NOMO-1 treated with dmso at 0.1 percent for 144 hours (cell line): Measurements from ENCODE around the gene OSBPL7.

Experiments
- DNase-seq: peaks from one replicate; lab custom pipeline; 2025; ENCODE audit not compliant: unreplicated experiment; lab: John Stamatoyannopoulos, UW

The OSBPL7 gene

DNA sequence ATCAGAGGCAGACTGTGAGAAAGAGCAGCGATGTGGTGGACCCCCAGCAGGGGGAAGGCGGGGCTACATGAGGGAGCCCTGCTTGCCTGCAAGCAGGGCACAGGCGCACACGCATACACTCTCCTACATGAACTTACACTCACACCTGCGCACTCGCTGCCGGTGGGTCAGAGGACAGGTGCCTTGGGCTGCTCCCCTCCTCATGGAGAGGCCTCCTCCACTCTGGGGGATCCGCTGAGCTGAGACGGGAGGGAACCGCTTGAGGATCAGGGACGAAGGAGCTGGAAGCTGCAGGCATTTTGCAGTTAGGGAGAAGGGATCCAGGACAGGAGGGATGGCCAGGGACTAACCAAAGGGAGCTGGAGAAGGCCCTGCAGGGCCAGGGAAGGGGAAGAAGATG, 14.2 kb downstream of the OSBPL7 start:
- no peak for DNase-seq

DNA sequence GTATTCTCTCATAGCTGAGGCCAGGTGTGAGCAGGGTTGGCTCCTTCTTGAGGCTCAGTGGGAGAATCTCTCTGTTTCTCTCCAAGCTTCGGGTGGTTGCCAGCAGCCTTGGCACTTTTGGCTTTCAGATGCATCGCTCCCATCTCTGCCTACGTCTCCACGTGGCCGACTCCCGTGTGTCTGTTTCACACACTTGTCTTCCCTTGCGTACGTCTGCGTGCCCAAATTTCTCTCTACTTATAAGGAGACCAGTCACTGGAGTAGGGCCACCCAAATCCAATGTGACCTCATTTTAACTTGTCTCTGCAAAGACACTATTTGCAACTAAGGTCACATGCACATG, 14.7 kb downstream of the OSBPL7 start:
- DNase-seq: no peak

DNA sequence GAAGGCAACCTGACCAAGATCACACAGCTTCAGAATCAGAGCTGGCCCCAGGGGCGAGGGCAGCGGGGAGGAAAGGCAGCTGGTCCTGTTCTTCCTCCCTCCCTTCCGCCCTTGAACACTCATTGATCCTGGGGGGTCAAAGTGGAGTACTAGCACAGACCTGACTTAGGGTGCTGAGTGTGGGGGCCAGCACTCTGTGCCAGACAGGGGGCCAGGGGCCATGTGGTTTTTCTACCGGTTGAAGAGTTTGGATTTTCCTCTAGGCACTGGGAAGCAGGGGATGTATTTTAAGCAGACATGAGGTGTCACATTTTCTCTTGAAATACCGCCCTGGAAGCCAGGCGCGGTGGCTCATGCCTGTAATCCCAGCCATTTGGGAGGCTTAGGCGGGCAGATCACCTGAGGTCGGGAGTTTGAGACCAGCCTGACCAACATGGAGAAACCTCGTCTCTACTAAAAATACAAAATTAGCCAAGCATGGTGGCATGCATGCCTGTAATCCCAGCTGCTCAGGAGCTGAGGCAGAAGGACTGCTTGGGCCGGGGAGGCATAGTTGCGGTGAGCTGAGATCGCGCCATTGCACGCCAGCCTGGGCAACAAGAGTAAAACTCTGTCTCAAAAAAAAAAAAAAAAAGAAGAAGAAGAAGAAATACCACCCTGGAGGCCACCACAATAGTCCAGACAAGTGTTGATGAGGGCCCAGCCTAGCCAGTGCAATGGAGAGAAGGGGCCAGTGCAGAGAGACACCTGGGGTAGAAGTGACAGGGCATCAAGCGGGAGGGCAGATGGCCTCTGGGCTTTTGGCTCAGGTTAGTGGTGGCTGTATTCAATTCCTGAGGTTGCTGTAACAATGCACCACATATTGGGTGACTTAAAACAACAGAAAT, 15.3 kb downstream of the OSBPL7 start:
- DNase-seq: no peak

DNA sequence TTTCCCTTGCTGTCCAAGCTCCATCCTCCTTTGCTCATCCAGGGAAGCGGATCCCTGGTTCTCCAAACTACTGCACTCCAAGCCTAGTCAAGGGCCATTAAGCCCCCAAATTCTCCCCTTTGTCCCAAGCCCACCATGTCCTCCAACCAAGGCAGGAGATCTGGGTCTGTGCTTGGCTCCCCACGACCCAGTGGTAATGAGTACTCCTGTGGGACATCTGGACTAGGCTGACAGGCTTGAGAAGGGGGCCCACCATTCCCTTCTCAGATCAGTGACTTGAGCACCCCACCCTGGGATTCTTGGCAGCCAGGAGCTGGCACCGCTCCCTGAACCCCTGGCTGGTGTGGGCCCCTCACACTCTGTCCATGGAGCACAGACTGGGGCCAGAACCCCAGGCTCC, 17.1 kb downstream of the OSBPL7 start:
- no peak for DNase-seq

DNA sequence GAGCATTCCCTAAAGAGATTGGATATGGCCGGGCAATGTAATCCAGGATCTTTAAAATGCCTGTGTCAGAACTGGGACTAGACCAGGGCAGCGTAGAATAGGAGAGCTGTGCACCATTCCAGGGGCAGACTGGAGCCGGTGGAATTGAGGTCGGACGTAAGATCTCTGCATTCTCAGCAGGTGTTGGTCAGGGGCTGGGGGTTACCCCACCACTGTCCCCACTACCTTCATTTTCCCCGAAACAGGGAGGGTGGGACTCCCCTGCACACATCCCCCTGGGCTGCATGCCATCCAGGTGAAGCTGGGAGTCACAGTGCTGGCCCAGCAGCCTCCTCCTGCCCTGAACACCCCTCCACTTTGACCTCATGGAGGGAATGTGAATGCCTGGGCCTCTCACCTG, 17.8 kb downstream of the OSBPL7 start:
- no peak for DNase-seq

DNA sequence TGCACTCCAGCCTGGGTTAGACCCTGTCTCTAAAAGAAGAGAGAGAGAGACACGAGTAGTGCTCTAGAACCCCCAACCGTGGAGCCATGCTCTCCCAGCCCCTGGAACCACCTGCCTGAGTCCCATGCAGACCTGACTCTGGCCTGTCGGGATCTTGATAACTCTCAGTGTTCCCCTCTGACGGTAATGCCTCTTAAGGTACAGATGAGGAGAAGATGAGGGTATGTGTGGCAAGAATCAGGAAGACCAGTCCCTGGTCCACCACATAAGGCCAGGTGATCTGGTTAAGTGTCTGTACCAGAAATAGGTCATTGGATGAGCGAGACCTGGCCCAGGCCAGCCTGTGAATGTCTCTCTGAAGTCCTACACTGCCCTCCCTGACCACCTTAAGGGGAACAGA, 18.4 kb downstream of the OSBPL7 start:
- no peak for DNase-seq

DNA sequence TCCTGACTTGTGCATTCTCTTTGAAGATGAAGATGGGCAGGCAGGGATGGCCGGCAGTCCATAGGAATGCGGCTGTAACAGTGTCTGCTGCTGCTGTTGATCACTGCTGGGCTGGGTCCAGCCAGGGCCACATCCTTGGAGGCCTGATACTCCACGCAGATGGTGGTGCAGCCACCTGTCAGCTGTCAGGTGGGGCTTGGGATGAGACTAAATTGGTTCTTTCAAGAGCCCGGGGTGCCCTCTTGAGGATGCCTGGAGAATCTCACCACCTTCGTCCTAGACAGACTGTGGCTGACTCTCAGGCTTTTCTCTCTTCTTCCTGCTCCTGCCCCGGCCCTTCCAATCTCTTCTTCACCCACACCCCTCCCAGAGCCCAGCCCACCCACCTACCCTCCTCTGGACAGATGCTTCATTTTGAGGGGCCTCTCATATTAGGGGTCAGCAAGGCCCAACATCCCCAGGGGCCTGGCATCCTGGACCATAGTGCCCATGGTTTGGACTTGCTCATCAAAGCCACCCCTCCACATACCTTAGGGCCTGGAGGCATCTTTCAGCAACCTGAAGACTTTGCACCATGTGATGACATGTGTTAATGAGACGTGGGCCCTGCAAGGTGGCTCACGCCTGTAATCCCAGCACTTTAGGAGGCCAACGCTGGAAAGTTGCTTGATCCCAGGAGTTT, 19.1 kb downstream of the OSBPL7 start:
- DNase-seq: no peak

DNA sequence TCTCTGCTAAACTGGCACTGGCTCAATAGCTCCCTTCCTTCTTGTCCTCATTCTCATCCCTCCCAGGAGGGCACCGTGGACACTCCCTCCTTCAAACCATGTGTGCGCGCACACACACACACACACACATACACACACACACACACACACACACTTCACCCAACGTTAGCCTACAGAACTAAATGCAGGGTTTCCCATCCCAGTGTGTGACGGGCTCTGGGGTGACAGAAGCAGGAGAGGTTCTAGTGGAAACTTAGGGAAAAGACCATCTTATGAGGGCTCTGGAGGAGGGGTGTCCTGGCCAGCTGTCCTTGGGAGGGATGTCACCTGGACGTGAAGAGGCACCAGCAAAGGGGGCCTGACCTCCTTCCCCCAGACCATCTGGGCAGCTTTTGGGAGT, 19.7 kb downstream of the OSBPL7 start:
- no peak for DNase-seq

DNA sequence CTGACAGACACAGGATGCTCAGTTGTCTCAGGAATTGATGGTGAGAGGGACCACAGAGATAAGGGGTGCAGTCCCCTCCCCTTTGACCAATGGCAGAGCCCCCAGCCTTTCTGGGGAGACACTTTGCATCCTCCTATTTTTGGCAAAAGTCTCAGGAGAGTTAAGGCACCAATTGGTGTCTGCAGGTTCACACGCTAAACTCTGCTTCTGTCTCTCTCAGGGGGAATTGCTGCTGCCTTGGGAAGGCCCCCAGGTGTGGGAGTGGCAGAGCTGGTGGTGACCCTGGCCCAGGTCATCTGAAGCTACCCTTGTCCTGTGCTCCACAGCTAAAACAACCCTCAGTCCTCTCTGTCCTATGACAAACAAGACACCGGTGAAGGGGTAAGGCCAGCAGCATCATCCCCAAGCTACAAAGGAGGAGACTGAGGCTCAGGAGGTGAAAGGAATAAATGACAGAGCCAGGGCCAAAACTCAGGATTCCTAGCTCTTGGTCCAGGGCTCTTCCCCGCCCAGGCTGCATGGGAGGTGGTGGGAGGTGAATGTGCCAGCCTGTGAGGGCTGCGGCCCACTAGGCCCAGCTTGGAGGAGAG, 20.3 kb downstream of the OSBPL7 start:
- DNase-seq: no peak

DNA sequence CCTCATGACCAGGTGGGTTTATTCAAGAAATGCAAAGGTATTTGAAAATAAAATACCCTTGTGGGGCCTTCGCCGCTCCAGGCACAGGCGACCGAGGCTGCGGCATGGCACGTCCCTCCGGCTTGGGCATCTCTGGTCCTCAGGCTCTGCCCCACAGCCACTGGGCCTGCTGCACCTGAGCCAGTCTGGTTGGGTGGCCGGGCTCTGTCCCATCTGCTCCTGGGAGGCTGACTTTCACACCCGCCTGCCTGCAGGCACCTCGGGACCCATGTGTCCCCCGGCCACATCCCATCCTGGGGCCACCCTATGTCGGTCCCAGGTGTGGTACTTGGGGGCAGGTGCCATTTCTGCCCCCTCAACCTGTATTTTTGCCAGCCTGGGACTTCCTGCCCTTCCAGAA, 20.9 kb downstream of the OSBPL7 start:
- no peak for DNase-seq

DNA sequence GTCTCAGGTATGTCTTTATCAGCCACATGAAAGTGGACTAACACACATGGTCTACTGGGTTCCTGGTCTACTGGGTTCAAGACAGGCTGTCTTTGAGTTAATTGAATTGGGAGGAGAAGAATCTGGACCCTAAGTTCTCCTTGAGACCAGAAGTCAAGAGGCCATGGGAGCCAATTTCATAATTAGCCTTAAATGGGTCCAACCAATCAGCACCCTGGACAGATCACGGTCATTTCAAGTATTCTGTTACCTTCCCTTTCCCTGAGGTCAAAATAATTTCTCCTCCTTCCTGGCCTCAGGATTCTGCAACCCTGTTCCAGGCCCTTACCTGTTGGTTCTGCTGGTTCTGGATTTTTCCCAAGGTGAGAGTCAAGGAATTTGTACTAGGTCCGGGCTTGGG, 23.8 kb downstream of the OSBPL7 start:
- DNase-seq: no peak

DNA sequence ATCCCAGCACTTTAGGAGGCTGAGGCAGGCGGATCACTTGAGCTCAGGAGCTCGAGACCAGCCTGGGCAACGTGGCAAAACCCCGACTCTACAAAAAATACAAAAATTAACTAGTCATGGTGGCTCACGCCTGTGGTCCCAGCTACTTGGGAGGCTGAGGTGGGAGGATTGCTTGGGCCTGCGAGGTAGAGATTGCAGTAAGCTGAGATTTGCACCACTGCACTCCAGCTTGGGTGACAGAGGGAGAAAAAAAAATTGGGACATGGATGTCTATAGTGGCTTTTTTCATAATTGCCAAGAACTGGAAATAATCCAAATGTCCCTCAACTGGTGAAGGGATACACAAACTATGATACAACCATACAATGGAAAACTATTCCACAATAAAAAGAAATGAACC, 28.6 kb downstream of the OSBPL7 start:
- DNase-seq: no peak

DNA sequence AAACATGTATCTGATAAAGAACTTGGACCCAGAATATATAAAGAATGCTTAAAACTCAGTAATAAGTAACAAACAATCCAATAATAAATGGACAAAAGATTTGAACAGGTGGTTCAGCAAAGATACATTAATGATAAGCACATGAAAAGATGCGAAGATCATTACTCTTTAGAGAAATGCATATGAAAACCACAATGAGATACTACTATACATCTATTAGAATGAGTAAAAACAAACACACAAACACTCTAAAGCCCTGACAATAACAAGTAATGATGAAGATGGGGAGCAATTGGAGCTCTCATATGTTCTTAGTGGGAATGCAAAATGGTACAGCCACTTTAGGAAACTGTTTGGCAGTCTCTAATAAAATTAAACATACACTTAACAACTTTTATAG, 29.1 kb downstream of the OSBPL7 start:
- DNase-seq: no peak

DNA sequence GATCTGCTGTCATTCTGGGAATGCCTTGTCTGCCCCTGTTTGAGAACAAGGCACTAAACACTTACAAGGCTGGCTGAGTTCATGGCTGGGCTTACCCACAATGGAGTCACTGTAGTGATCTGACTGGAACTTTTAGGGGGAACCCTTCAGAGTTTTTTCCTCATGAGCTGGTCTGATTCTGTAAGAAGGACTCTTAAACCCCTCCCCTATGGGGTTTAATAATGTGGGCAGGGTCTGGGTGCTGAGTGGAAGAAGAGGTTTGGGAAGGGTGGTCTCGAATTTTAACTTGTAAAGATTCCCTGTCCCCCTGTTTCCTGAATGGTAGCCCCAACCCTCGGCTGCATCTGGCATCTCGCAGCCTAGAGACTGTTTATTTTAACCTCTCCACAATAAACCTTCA, 30.6 kb downstream of the OSBPL7 start:
- DNase-seq: no peak

DNA sequence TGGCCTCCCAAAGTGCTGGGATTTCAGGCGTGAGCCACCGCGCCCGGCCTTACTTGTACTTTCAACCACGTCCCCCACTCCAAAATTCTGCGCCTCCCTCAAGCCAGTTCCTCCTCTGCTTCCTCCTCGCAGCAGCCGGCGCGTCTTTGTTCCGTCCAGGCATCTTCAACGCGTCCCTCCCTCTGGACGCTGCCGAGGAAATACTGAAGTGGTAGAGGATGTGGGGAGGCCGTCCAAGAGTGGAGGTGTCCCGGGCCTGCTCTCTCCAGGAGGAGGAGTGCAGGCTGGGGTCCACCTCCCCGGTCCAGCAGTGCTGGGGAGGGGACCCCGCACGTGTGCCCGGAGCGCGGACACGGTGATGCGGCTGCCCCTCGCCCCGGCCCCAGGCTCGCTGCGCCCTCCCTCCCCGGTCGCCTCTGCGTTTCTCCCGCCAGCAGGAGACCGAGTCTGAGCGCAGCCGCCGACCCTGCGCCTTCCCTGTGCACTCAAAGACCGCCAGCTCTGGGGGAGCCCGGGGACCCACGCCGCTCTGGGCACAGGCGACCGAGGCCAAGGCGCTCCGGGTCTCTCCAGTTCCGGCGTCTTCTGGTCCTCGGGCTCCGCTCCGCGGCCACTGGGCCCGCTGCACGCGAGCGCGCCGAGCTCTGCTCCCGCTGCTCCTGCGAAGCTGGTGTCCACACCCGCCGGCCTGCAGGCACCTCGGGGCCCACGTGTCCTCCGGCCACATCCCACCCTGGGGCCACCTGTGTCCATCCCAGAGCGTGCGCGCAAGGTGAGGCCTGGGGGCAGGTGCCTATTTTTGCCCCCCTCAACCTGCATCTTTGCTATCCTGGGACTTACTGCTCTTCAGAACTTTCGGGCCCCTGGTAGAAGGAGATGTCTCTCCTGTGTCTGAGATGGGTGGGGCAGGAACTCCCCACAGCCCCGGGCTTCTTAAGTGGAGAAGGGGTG, 31.7 kb downstream of the OSBPL7 start:
- no peak for DNase-seq

DNA sequence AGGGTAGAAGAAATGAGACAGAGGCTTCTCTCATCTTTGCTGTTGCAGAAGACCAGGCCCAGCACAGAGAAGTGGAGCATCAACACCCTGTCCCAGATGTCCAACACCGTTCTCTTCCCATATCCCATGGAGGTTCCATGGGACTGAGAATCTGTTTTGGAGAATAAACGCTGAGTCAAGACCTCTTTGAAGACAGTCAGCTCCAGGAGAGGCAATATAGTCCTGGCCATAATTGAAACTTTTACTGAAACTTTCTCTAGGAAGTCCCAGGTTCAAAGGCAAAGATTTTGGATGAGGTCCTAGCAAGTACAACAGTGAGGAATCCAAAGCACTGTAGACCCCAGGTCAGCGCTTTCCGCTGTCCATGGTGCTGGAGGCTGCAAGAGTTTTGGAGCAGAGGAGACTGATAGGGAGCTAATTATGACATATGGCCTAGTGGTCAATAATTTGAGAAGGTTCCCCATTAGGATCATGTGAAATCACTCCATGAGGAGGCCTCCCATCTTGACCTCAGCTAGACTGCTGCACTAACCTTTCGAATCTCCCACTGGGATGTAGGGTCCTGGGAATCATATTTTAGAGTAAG, 36.0 kb downstream of the OSBPL7 start:
- no peak for DNase-seq

DNA sequence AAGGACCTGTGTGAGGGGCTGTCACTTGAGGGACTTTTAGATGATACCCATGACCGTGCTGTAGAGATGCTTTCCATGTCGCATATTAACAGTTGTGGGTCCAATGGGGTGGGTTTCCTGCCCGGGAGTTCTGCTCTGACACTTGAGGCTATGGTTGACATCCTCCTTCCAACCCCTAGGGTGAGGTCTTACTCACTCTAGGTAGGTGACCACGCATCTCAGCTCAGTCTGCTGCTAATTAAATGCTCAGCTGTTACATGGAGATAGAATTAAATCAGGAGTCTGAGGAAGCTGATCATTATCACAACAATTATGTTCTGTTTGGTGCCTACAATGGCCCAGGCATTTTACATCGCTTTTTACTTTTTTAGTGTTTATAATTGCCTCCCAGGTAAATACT, 40.2 kb downstream of the OSBPL7 start:
- DNase-seq: no peak

DNA sequence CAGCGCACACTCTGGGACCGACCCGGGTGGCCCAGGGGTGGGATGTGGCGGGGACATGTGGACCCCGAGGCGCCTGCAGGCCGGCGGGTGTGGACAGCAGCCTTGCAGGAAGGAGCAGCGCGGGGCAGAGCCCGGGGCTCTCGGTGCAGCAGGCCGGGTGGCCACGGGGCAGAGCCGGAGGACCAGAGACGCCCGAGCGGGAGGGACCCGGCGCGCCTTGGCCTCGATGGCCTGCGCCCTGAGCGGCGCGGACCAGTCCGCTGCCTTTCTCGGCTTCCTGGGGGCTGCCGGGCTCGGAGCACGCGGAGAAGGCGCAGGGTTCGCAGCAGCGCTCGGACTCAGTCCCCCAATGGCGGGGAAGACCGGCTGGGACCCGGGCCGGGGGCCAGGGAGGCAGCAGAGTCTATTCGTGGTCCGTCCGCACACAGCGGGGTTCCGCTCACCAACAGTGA, 43.4 kb downstream of the OSBPL7 start:
- no peak for DNase-seq

DNA sequence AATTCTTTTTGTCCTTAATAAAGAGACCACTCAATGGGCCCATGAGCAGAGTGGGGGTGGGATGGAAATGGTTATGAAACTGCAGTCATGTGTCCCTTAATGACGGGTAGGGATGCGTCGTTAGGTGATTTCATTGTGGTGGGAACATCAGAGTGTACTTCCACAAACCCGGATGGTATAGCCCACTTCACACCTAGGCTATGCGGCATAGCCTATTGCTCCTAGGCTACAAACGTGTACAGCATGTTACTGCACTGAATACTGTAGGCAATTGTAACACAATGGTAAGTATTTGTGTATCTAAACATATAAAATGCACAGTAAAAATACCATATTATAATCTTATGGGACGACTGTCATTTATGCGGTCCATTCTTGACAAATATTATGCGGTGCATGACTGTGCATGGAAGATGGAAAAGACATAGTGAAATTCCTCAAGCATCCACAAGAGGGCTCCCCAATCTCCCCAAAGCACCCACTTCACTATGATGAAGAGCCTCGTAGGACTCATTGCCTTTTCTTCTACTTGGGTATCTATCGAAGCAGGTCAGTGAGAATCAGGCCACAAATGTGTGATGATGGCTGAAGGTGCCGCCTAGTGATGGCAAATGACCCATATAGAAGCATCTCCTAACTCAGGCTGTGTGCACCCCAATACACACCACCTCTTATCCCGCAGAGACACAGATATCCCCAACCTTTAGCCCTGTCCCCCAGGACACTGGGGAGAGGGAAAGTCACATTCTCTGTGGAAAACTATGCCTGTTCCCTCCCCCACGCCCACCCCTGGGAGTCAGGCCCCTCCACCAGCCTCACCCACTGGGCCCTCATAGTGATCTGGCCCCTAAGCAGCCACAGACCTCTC, 45.0 kb downstream of the OSBPL7 start:
- no peak for DNase-seq
